CD14-positive monocyte (primary cell): ENCODE data around the gene FTSJ3. TPM values are rescaled to one million over a fixed set of nuclear protein-coding genes. Genes with fewer than 3 reads are reported as not detected.

Experiments used
- DNase-seq, 3 donors: peaks; one replicate each; pipeline ENCODE4 v3.0.0-alpha.2; 2011 to 2022
- H2AFZ ChIP-seq: 2 replicates; pipeline ENCODE4 v1.6.0; 2012; ENCODE audit warnings: mild to moderate bottlenecking, low read depth, low read length, inconsistent platforms; ENCODE audit not compliant: insufficient read depth, poor library complexity, severe bottlenecking
- H3K27ac ChIP-seq, 2 donors: 1 replicate in 1 of 2; 2 replicates in 1 of 2; pipeline ENCODE4 v1.5.1; 2012 to 2013; ENCODE audit warnings: low read length in 2 of 2, control low read depth in 1 of 2, inconsistent platforms in 1 of 2, low read depth in 1 of 2, mild to moderate bottlenecking in 1 of 2
- H3K27me3 ChIP-seq, 2 donors: one replicate each; pipeline versions ENCODE4 v1.6.0 to v1.6.1; 2011 to 2013; ENCODE audit warnings: low read length in 2 of 2; ENCODE audit not compliant: control insufficient read depth in 2 of 2, insufficient read depth in 2 of 2
- H3K36me3 ChIP-seq, 2 donors: replicated peaks in 1 of 2; 1 replicate in 1 of 2; 2 replicates in 1 of 2; pipeline versions ENCODE4 v1.5.1 to v1.6.1; 2012 to 2013; ENCODE audit warnings: low read length in 2 of 2, control low read depth in 1 of 2, inconsistent platforms in 1 of 2, mild to moderate bottlenecking in 1 of 2; ENCODE audit not compliant: insufficient read depth in 2 of 2, control insufficient read depth in 1 of 2
- H3K4me1 ChIP-seq, 2 donors: 1 replicate in 1 of 2; 2 replicates in 1 of 2; pipeline versions ENCODE4 v1.5.1 to v1.6.1; 2012 to 2013; ENCODE audit warnings: low read length in 2 of 2, control low read depth in 1 of 2, inconsistent platforms in 1 of 2, mild to moderate bottlenecking in 1 of 2, moderate library complexity in 1 of 2; ENCODE audit not compliant: insufficient read depth in 2 of 2, control insufficient read depth in 1 of 2
- H3K4me2 ChIP-seq: replicated peaks from 2 replicates; pipeline ENCODE3; 2012; ENCODE audit warnings: low read length, moderate library complexity, mild to moderate bottlenecking; ENCODE audit not compliant: poor library complexity, severe bottlenecking; ENCODE audit errors: extremely low read depth
- H3K4me3 ChIP-seq, 3 experiments: fragments of 200-600 bp in 1 of 3; sonication (generic) in 1 of 3; replicated peaks in 1 of 3; 1 replicate in 2 of 3; 2 replicates in 1 of 3; pipeline ENCODE4 v1.5.1; 2011 to 2013; ENCODE audit warnings: low read length in 3 of 3, mild to moderate bottlenecking in 3 of 3, control low read depth in 2 of 3, low read depth in 2 of 3, inconsistent platforms in 1 of 3, moderate library complexity in 1 of 3
- H3K79me2 ChIP-seq: 2 replicates; pipeline ENCODE4 v1.6.0; 2012; ENCODE audit warnings: mild to moderate bottlenecking, control low read depth, inconsistent platforms, low read length, moderate library complexity; ENCODE audit not compliant: insufficient read depth
- H3K9ac ChIP-seq: 2 replicates; pipeline ENCODE4 v1.6.0; 2017; ENCODE audit warnings: low read length, mild to moderate bottlenecking; ENCODE audit not compliant: insufficient read depth, poor library complexity, severe bottlenecking
- H3K9me3 ChIP-seq, 2 donors: replicated peaks in 1 of 2; 1 replicate in 1 of 2; 2 replicates in 1 of 2; pipeline versions ENCODE4 v1.5.1 to v1.6.1; 2012 to 2013; ENCODE audit warnings: low read length in 2 of 2, control low read depth in 1 of 2; ENCODE audit not compliant: control insufficient read depth in 1 of 2, insufficient read depth in 1 of 2
- H4K20me1 ChIP-seq: 2 replicates; pipeline ENCODE4 v1.6.0; 2012; ENCODE audit warnings: mild to moderate bottlenecking, low read length, control low read depth, moderate library complexity; ENCODE audit not compliant: insufficient read depth
- H3K27ac Mint-ChIP-seq, 7 donors: one replicate each; pipeline ENCODE4 v1.8.0; 2020; ENCODE audit warnings: mild to moderate bottlenecking in 7 of 7, mixed read lengths in 7 of 7, moderate library complexity in 6 of 7, inconsistent platforms in 2 of 7
- H3K27me3 Mint-ChIP-seq, 3 donors: one replicate each; pipeline ENCODE4 v1.8.0; 2021 to 2022; ENCODE audit warnings: low read depth in 3 of 3, mild to moderate bottlenecking in 3 of 3, mixed read lengths in 3 of 3, moderate library complexity in 3 of 3, inconsistent platforms in 1 of 3
- H3K36me3 Mint-ChIP-seq, 2 donors: one replicate each; pipeline ENCODE4 v1.8.0; 2020; ENCODE audit warnings: mixed read lengths in 2 of 2, inconsistent platforms in 1 of 2, mild to moderate bottlenecking in 1 of 2
- H3K4me1 Mint-ChIP-seq: one replicate; pipeline ENCODE4 v1.8.0; 2020; ENCODE audit warnings: mild to moderate bottlenecking, mixed read lengths
- H3K4me3 Mint-ChIP-seq, 2 donors: one replicate each; pipeline ENCODE4 v1.8.0; 2020; ENCODE audit warnings: mild to moderate bottlenecking in 2 of 2, mixed read lengths in 2 of 2, moderate library complexity in 1 of 2
- H3K9me3 Mint-ChIP-seq, 7 donors: one replicate each; pipeline ENCODE4 v1.8.0; 2020 to 2022; ENCODE audit warnings: mixed read lengths in 7 of 7, mild to moderate bottlenecking in 6 of 7, moderate library complexity in 6 of 7, inconsistent platforms in 2 of 7
- WGBS: methylation state at CpG from one replicate; pipeline ENCODE4 v1.1.5; 2013; ENCODE audit warnings: missing lambda C conversion rate; ENCODE audit not compliant: insufficient coverage; 5-methylcytosine and 5-hydroxymethylcytosine counted together
- intact Hi-C, 2 donors: fragments of 100-400 bp; cut with micrococcal nuclease; formaldehyde crosslinking; loops; one replicate each; pipeline versions ENCODE4 v1.15.0 to v1.15.1; 2023
- polyA plus RNA-seq, 3 donors: library from polyadenylated mRNA; depleted of rRNA in 1 of 3; unstranded in 2 of 3; stranded (reverse) in 1 of 3; fragments of 300-500 nt in 2 of 3; fragments of >200 nt in 1 of 3; fragmentation: Illumina TruSeq in 2 of 3; gene quantifications; 1 replicate in 2 of 3; 2 replicates in 1 of 3; pipeline ENCODE4 v1.2.3, GENCODE V29; 2012 to 2021
- TF ChIP-seq, protein P1 (sequence below): fragments of 200-600 bp; IDR thresholded peaks from one replicate; pipeline ENCODE4 v1.8.0; 2022; ENCODE audit warnings: antibody characterized with exemption, mild to moderate bottlenecking

The FTSJ3 gene
- polyA plus RNA-seq, 3 donors = 9.2 to 23.7 (median 15.0) TPM

DNA sequence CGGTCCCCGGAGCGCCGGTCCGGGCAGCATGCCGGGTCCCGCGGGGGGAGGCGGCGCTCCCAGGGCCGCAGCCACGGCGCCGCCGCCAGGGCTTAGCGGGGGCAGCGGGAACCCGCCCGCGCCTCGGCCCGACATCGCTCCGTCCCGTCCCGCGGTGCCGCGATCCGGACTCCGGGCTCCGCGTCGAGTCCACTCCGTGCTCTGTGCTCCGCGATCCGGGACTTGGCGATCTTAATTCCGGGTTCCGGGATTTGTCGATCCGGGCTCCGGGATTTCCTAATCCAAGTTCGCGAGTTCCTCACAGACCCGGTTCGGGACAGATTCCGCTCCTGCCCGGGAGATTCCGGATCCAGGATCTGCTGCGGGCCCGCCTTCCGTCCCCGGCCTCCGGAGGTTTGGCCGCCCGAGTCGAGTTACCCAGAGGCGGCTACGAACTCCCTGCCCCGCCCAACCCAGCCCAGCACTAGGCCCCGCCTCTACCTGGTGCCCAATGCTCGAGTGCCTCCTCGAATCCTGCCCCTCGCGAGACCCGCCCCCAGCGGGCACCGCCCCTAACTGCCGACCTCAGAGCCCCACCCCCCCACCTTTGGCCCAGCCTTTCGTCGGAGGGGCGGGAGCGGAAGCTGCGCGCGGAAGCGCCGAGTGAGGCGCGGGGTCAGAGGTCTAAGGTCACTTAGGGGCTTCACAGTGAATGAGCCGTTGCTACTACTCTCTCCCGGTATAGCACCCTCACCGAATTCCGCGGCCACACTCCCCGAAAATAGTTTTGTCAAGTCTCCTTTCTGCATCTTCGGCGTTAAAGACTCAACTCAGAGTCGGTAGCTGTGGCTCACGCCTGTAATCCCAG, 15.3 kb upstream of the FTSJ3 start, which contains the start of gene SMARCD2:
SMARCD2 (minus strand) TSS at position 146 of the 847 bp plus-strand sequence; CDS start at position 135, 11 bp downstream.
- TF ChIP-seq, protein P1, sequence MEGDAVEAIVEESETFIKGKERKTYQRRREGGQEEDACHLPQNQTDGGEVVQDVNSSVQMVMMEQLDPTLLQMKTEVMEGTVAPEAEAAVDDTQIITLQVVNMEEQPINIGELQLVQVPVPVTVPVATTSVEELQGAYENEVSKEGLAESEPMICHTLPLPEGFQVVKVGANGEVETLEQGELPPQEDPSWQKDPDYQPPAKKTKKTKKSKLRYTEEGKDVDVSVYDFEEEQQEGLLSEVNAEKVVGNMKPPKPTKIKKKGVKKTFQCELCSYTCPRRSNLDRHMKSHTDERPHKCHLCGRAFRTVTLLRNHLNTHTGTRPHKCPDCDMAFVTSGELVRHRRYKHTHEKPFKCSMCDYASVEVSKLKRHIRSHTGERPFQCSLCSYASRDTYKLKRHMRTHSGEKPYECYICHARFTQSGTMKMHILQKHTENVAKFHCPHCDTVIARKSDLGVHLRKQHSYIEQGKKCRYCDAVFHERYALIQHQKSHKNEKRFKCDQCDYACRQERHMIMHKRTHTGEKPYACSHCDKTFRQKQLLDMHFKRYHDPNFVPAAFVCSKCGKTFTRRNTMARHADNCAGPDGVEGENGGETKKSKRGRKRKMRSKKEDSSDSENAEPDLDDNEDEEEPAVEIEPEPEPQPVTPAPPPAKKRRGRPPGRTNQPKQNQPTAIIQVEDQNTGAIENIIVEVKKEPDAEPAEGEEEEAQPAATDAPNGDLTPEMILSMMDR = no peak
- Histone ChIP-seq H2AFZ (peak within 1 kb of the TSS; percentile 74), H3K4me3 (peak within 1 kb of the TSS; percentile 57 to 98 (median 92)), H3K79me2 (peaks cover 46% of the 10 kb centered on the region), H3K9ac (peak within 1 kb of the TSS; percentile 80), H3K4me1 (peaks cover 46 to 51% of the 10 kb centered on the region in 2 donors), H3K27ac (peak within 1 kb of the TSS; percentile 84 to 85), H3K9me3 (no peaks in the 10 kb centered on the region), H3K27me3 (no peaks in the 10 kb centered on the region), H4K20me1 (peaks cover 44% of the 10 kb centered on the region), H3K4me2 (peak within 1 kb of the TSS; percentile 99), H3K36me3 (peaks cover 0 to 2% of the 10 kb centered on the region in 2 donors)
- peak; percentile 94 to 99 (median 98) for DNase-seq
- Mint-ChIP-seq H3K4me3 (peak within 1 kb of the TSS; percentile 98), H3K27me3 (peaks cover 0 to 3% (median 1%) of the 10 kb centered on the region in 3 donors), H3K4me1 (peaks cover 46% of the 10 kb centered on the region), H3K9me3 (peaks cover 0 to 2% (median 0%) of the 10 kb centered on the region in 7 donors), H3K36me3 (peaks cover 0 to 6% of the 10 kb centered on the region in 2 donors), H3K27ac (peak within 1 kb of the TSS; percentile 92 to 98 (median 96))
- intact Hi-C loops = loop anchor here (2.0 to 5.0 kb wide), 6 partner anchors 16 to 220 kb away; partner anchors contain the start of genes CCDC47 (in 1 of the 2), DDX42 (in 1 of the 2), FTSJ3 (in 1 of the 2) and LIMD2 (in 1 of the 2)
- WGBS = under 1% methylated on average over 86 of the region's 92 CpGs

DNA sequence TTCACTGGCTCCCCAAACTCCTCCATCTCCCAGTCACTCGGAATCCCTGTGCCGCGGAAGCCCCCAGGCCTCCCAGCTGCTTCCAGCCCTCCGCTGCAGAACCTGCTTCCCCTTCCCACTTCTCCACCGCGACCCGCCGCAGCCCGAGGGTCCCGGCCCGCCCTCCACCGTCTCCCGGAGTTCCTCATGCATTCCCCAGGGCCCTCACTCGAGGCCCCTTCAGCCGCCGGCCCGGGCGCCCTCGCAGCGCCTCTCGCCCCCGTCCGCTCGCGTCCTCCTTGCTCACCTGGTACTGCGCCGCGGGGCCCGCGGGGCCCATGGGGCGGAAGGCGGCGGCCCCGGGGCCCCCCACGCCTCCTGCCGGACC, 14.7 kb upstream of the FTSJ3 start:
- H2AFZ ChIP-seq = peak overlapping the region; percentile 74
- peak overlapping the region; percentile 99 for H3K4me2 ChIP-seq
- peak overlapping the region; percentile 98 for H3K4me3 Mint-ChIP-seq
- H3K36me3 Mint-ChIP-seq = peaks cover 1 to 7% of the 10 kb centered on the region in 2 donors
- peak overlapping the region; percentile 85 to 96 (median 93) for H3K27ac Mint-ChIP-seq
- intact Hi-C loops = loop anchor here (2.0 to 5.0 kb wide), 6 partner anchors 15 to 220 kb away; partner anchors contain the start of genes CCDC47 (in 1 of the 2), DDX42 (in 1 of the 2), FTSJ3 (in 1 of the 2) and LIMD2 (in 1 of the 2)
- H3K9me3 ChIP-seq = no peaks in the 10 kb centered on the region
- H3K27me3 ChIP-seq = no peaks in the 10 kb centered on the region
- no peaks in the 10 kb centered on the region for H3K9me3 Mint-ChIP-seq
- H3K9ac ChIP-seq = peak overlapping the region; percentile 80
- WGBS = 0% methylated on average over 36 of the region's 36 CpGs
- H3K4me1 ChIP-seq = peaks cover 46 to 51% of the 10 kb centered on the region in 2 donors
- H3K27me3 Mint-ChIP-seq = peaks cover 0 to 3% (median 1%) of the 10 kb centered on the region in 3 donors
- H3K27ac ChIP-seq = peak overlapping the region; percentile 69 to 85
- DNase-seq = peak in 2 of 3 donors; percentile 8 to 34
- peaks cover 46% of the 10 kb centered on the region for H3K4me1 Mint-ChIP-seq
- TF ChIP-seq, protein P1 = no peak
- H4K20me1 ChIP-seq = peaks cover 50% of the 10 kb centered on the region
- H3K36me3 ChIP-seq = peaks cover 4 to 8% of the 10 kb centered on the region in 2 donors
- H3K4me3 ChIP-seq = peak overlapping the region; percentile 48 to 98 (median 92)
- peaks cover 52% of the 10 kb centered on the region for H3K79me2 ChIP-seq
